HepG2 (cell line): ENCODE results near the gene PIAS1. TPM values are rescaled to one million over a fixed set of nuclear protein-coding genes. Genes with fewer than 3 reads are reported as not detected.

Experiments
- ATAC-seq: fragments of 200-7000 bp; cut with Tn5 transposase; 3 replicates; pipeline ENCODE4 v1.9.1; 2020; ENCODE audit warnings: mild to moderate bottlenecking, moderate library complexity
- BruUV-seq: library from RNA; stranded (reverse); fragments of 400-500 nt; replicated peaks from 2 replicates; lab custom pipeline; 2021; lab: Mats Ljungman, UMichigan
- CTCF ChIA-PET: fragments of 300-600 bp; formaldehyde crosslinking; extraction: SDS; loops from one replicate; lab custom pipeline; 2021; ENCODE audit warnings: low total read pairs, inconsistent platforms, low intra/inter-chr PET ratio; lab: Yijun Ruan, JAX
- POLR2A ChIA-PET: fragments of 350-600 bp; sonication (Branson Sonifier 250); formaldehyde crosslinking; loops from one replicate; lab custom pipeline; 2020; ENCODE audit warnings: antibody characterized with exemption, inconsistent platforms; lab: Yijun Ruan, JAX
- DNase-seq: peaks from one replicate; pipeline ENCODE4 v3.0.0-alpha.2; 2015; ENCODE audit warnings: low spot score
- FAIRE-seq: peaks from 3 replicates; lab custom pipeline; 2011; peaks lifted over from hg19 to GRCh38; lab: Jason Lieb, UNC
- H2AFZ ChIP-seq: one replicate; pipeline ENCODE4 v1.6.1; 2011; ENCODE audit warnings: low read length, inconsistent platforms
- H3K27ac ChIP-seq: fragments of 300-600 bp; 3 replicates; pipeline ENCODE4 v1.8.0; 2011; ENCODE audit warnings: mixed run types, mild to moderate bottlenecking, mixed read lengths, low read length, inconsistent platforms; ENCODE audit not compliant: insufficient read depth; ENCODE audit errors: extremely low read length
- H3K27me3 ChIP-seq, 2 experiments: fragments of 200-600 bp in 1 of 2; 2 replicates in 1 of 2; 3 replicates in 1 of 2; pipeline versions ENCODE4 v1.6.0 to v1.8.0; 2011; ENCODE audit warnings: low read length in 2 of 2, mild to moderate bottlenecking in 2 of 2, moderate library complexity in 2 of 2, inconsistent platforms in 1 of 2; ENCODE audit not compliant: insufficient read depth in 2 of 2, control insufficient read depth in 1 of 2
- H3K36me3 ChIP-seq, 2 experiments: fragments of 200-600 bp in 1 of 2; replicated peaks in 1 of 2; 2 replicates in 1 of 2; 3 replicates in 1 of 2; pipeline versions ENCODE4 v1.5.1 to v1.8.0; 2011; ENCODE audit warnings: low read length in 2 of 2, inconsistent platforms in 1 of 2; ENCODE audit not compliant: insufficient read depth in 2 of 2, control insufficient read depth in 1 of 2
- H3K4me1 ChIP-seq: 2 replicates; pipeline ENCODE4 v1.5.1; 2012; ENCODE audit warnings: low read length, inconsistent platforms; ENCODE audit not compliant: insufficient read depth
- H3K4me2 ChIP-seq: 2 replicates; pipeline ENCODE4 v1.6.0; 2011; ENCODE audit warnings: low read depth, low read length, inconsistent platforms
- H3K4me3 ChIP-seq, 3 experiments: fragments of 200-600 bp in 1 of 3; sonication (generic), shearing (Covaris generic) in 1 of 3; replicated peaks in 1 of 3; 2 replicates each; pipeline ENCODE4 v1.5.1; 2011 to 2016; ENCODE audit warnings: low read length in 3 of 3, inconsistent platforms in 2 of 3, low read depth in 2 of 3, mild to moderate bottlenecking in 2 of 3, control low read depth in 1 of 3, mixed read lengths in 1 of 3; ENCODE audit not compliant: insufficient read depth in 1 of 3
- H3K79me2 ChIP-seq: one replicate; pipeline ENCODE4 v1.6.1; 2011; ENCODE audit warnings: low read length, inconsistent platforms; ENCODE audit not compliant: insufficient read depth
- H3K9ac ChIP-seq: 2 replicates; pipeline ENCODE4 v1.6.0; 2011; ENCODE audit warnings: mild to moderate bottlenecking, low read depth, low read length, inconsistent platforms; ENCODE audit not compliant: insufficient read depth
- H3K9me3 ChIP-seq: 2 replicates; pipeline ENCODE4 v1.5.1; 2012; ENCODE audit warnings: mild to moderate bottlenecking, low read length
- H4K20me1 ChIP-seq: 2 replicates; pipeline ENCODE4 v1.6.0; 2011; ENCODE audit warnings: inconsistent platforms, mild to moderate bottlenecking, low read length, moderate library complexity; ENCODE audit not compliant: insufficient read depth
- JUN ChIP-seq: sonication (generic); formaldehyde crosslinking; IDR thresholded peaks from 2 replicates; pipeline ENCODE4 v1.4.0; 2020; ENCODE audit warnings: mild to moderate bottlenecking, missing genetic modification reagents
- NAIF1 ChIP-seq: sonication (generic); formaldehyde crosslinking; IDR thresholded peaks from 2 replicates; pipeline ENCODE4 v1.5.0; 2020; ENCODE audit warnings: mild to moderate bottlenecking, missing genetic modification reagents, borderline replicate concordance
- PHF8 ChIP-seq: sonication (generic); formaldehyde crosslinking; IDR thresholded peaks from 2 replicates; pipeline ENCODE4 v1.5.0; 2020; ENCODE audit warnings: missing genetic modification reagents
- RBM22 ChIP-seq: fragments of 200-400 bp; formaldehyde crosslinking; optimal IDR thresholded peaks from 2 replicates; pipeline ENCODE3; 2017; ENCODE audit warnings: mild to moderate bottlenecking, low read length, moderate library complexity
- ZFP41 ChIP-seq: sonication (generic); formaldehyde crosslinking; IDR thresholded peaks from 2 replicates; pipeline ENCODE4 v1.4.0; 2020; ENCODE audit warnings: mild to moderate bottlenecking, missing genetic modification reagents, borderline replicate concordance
- ZNF775 ChIP-seq: sonication (generic); formaldehyde crosslinking; IDR thresholded peaks from 2 replicates; pipeline ENCODE4 v1.4.0; 2020; ENCODE audit warnings: missing genetic modification reagents, mild to moderate bottlenecking, moderate library complexity, borderline replicate concordance
- ZNF850 ChIP-seq: sonication (generic); formaldehyde crosslinking; conservative IDR thresholded peaks from 2 replicates; pipeline ENCODE4 v1.9.0; 2021; ENCODE audit warnings: mild to moderate bottlenecking, missing genetic modification reagents
- WGBS: methylation state at CpG from one replicate; pipeline ENCODE4 v1.1.6; 2017; ENCODE audit warnings: low lambda C conversion rate; 5-methylcytosine and 5-hydroxymethylcytosine counted together
- in situ Hi-C: cut with HindIII; loops from 2 replicates; pipeline ENCODE4 v1.10.0; 2017; ENCODE audit warnings: low pct_unique_long_range_greater_than_20kb; ENCODE audit not compliant: extremely low pct_ligation_motif_present
- intact Hi-C: fragments of 100-400 bp; cut with micrococcal nuclease; formaldehyde crosslinking; loops from one replicate; pipeline ENCODE4 v1.10.0; 2022; ENCODE audit not compliant: unreplicated experiment
- polyA plus RNA-seq, 8 experiments: library from polyadenylated mRNA; depleted of rRNA in 3 of 8; stranded (reverse) in 7 of 8; unstranded in 1 of 8; fragments of >200 nt; fragmentation: Illumina TruSeq in 4 of 8; extraction: Trizol in 4 of 8; gene quantifications; 2 replicates each; pipeline versions ENCODE4 v1.2.1 to v1.2.3, GENCODE V29; 2011 to 2016; ENCODE audit warnings: low read depth in 4 of 8, missing spikeins in 1 of 8, mixed read lengths in 1 of 8; ENCODE audit not compliant: insufficient read depth in 1 of 8
- total RNA-seq, 5 experiments: library from RNA; depleted of rRNA; stranded (reverse); fragments of >200 nt; fragmentation: Illumina TruSeq; extraction: Trizol; gene quantifications; 2 replicates each; pipeline ENCODE4 v1.2.3, GENCODE V29; 2016; ENCODE audit warnings: low read depth in 1 of 5
- TF ChIP-seq, protein P1 (sequence below): sonication (generic); formaldehyde crosslinking; IDR thresholded peaks from 2 replicates; pipeline ENCODE4 v1.4.0; 2020; ENCODE audit warnings: missing genetic modification reagents

PIAS1 gene
- total and polyA plus RNA-seq, 2 of the 13 experiments (the other 11 are each of a cell fraction or from before 2014, with no cell fraction given), result 20.7 to 33.7 TPM

DNA sequence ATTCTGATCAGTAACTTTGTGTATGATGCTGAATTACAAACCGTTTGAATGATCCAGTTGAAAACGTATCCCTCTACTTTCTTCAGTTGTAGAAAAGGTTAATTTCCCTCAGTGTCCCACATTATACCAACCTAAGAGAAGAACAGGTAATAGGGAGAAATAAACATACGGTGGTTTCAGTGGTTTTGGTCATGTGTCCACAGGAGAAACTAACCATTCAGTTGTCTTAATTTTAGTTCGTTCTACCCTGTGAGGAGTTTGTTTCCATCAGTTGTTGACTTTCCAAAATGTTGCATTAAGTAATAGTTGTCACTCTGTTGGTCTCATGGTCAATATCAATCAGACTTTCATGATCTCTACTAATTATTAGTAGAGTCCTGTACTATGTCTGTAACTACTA lies 135.9 kb downstream of the PIAS1 start:
- Histone ChIP-seq H3K4me1 (peaks cover 13% of the 10 kb centered on the region), H3K4me2 (no peak overlapping the region), H3K9ac (no peak overlapping the region), H2AFZ (no peak overlapping the region)
- DNase-seq (no peak), ATAC-seq (no peak)
- no peak for TF ChIP-seq ZNF850
- TF ChIP-seq, protein P1, sequence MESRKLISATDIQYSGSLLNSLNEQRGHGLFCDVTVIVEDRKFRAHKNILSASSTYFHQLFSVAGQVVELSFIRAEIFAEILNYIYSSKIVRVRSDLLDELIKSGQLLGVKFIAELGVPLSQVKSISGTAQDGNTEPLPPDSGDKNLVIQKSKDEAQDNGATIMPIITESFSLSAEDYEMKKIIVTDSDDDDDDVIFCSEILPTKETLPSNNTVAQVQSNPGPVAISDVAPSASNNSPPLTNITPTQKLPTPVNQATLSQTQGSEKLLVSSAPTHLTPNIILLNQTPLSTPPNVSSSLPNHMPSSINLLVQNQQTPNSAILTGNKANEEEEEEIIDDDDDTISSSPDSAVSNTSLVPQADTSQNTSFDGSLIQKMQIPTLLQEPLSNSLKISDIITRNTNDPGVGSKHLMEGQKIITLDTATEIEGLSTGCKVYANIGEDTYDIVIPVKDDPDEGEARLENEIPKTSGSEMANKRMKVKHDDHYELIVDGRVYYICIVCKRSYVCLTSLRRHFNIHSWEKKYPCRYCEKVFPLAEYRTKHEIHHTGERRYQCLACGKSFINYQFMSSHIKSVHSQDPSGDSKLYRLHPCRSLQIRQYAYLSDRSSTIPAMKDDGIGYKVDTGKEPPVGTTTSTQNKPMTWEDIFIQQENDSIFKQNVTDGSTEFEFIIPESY, result no peak
- TF ChIP-seq, all 625 proteins: peak for 0
- no peaks in the 10 kb centered on the region for H3K79me2 ChIP-seq
- H4K20me1 ChIP-seq, result no peaks in the 10 kb centered on the region
- intact Hi-C loops, result no loop called here
- H3K4me3 ChIP-seq, result no peak overlapping the region
- H3K27me3 ChIP-seq, result no peaks in the 10 kb centered on the region
- in situ Hi-C loops, result no loop called here
- no peak for FAIRE-seq
- no TSS peak for BruUV-seq
- ChIA-PET CTCF (no interaction called here), POLR2A (no interaction called here)
- no peak overlapping the region for H3K27ac ChIP-seq
- peaks cover 16 to 30% of the 10 kb centered on the region in 2 experiments; a peak in 4 of 5 replicates for H3K36me3 ChIP-seq
- WGBS, result 97% methylated on average over 4 of the region's 4 CpGs
- no peaks in the 10 kb centered on the region for H3K9me3 ChIP-seq

DNA sequence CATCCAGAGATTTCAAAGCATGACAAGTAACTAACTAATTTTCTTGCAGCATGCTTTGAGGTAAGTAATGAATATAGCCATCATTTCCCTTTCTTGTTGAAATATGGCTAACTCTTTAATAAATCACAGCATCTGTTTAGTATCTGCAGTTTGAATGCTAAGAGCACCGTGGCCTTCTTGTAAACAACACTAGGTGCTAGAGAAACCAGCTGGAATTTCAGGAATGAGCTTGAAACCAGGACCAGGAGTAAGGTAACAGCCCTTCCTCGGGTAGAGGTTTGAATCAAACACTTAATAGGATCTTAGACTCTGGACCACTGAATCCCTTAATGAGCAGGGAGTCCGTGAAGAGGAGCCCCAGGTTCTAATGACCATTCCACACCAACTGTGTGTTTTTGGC lies 137.4 kb downstream of the PIAS1 start:
- ChIA-PET CTCF (no interaction called here), POLR2A (no interaction called here)
- no peak for FAIRE-seq
- Histone ChIP-seq H3K27me3 (no peaks in the 10 kb centered on the region), H3K9me3 (no peaks in the 10 kb centered on the region), H3K4me2 (no peak overlapping the region), H3K9ac (no peak overlapping the region), H3K4me3 (no peak overlapping the region), H3K79me2 (no peaks in the 10 kb centered on the region), H2AFZ (no peak overlapping the region), H4K20me1 (no peaks in the 10 kb centered on the region), H3K36me3 (peaks cover 11 to 22% of the 10 kb centered on the region in 2 experiments; a peak in 3 of 5 replicates), H3K4me1 (peaks cover 13% of the 10 kb centered on the region), H3K27ac (no peak overlapping the region)
- in situ Hi-C loops (no loop called here), intact Hi-C loops (no loop called here)
- no peak for TF ChIP-seq NAIF1
- TF ChIP-seq ZFP41, result no peak
- no peak for TF ChIP-seq ZNF775 (CRISPR knock-in tag)
- TF ChIP-seq JUN, result no peak
- peak; percentile 77 for TF ChIP-seq RBM22
- TF ChIP-seq PHF8 (CRISPR knock-in tag), result no peak
- no peak for ATAC-seq
- 80% methylated on average over 3 of the region's 3 CpGs for WGBS
- no TSS peak for BruUV-seq
- DNase-seq, result no peak
